AG20443 (cell line): ENCODE data around the gene OR5H15.
"Not testable (repeated sequence)": the region's sequence is repeated elsewhere in the genome, so short reads cannot be mapped to it uniquely, and the experiment has no call there.

Source experiments
- DNase-seq: peaks from one replicate; pipeline ENCODE4 v3.0.0; 2012; ENCODE audit warnings: low spot score, mixed read lengths

OR5H15 gene

GRCh38 chr3:98166396-98166795 lies at the start of gene OR5H15:
Gene OR5H15, plus strand, starts transcription at chr3:98166696. Its CDS starts 2,004 bp downstream, at chr3:98168700.
- no peak for DNase-seq

- no peak for DNase-seq
These were observed 36.1 kb upstream of the OR5H15 start, which contains the start of gene OR5H1 for GRCh38 chr3:98130421-98130820. Gene OR5H1, plus strand, starts transcription at chr3:98130721. Its CDS starts 1,977 bp downstream, at chr3:98132698.

- DNase-seq = no peak
These were observed 29.9 kb upstream of the OR5H15 start for GRCh38 chr3:98136631-98137030.

GRCh38 chr3:98137826-98138557 lies 28.5 kb upstream of the OR5H15 start:
- DNase-seq = not testable (repeated sequence)

- DNase-seq = no peak
These were observed 26.0 kb upstream of the OR5H15 start for GRCh38 chr3:98140531-98140930.

DNA sequence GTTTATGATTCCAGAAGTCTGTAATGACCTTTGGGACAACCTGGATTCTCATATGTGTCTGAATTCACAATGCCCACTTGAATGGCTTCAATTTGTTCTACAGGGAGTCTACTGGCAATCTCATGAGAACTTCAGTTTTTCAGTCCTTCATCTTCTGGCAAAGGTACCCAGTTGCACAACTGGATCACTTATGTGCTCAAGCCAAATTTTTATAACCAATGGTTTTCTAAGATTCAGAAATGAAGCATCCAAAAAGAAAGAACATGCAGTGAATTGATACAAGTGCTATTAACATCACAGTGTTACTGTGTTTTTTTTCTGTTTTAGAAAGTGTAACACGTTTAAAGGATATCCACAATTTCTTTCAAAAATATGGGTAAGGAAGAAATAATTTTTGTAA lies 19.3 kb upstream of the OR5H15 start, which contains the start of gene OR5H14:
TSS of gene OR5H14 (plus strand) at position 301 of the 400 bp plus-strand sequence. CDS start 1,907 bp downstream, outside the sequence.
- DNase-seq = no peak

DNA sequence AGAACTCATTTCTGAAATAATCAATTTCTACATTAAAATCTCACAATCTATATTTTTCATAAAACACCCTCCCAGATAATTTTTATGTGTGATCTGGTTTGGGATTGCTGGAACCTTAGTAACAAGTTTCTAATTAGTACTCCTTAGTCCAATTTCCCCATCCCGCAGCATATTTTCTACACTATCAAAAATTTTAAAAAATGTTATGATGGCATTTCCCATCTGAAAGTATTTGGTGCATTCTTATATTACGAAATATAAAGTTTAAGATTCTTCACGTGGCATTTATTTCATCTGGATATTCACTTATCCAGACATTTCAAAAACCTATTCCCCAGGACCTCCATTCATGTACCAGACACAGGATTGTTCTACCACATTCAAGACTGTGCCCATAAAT lies 17.7 kb upstream of the OR5H15 start:
- no peak for DNase-seq

DNA sequence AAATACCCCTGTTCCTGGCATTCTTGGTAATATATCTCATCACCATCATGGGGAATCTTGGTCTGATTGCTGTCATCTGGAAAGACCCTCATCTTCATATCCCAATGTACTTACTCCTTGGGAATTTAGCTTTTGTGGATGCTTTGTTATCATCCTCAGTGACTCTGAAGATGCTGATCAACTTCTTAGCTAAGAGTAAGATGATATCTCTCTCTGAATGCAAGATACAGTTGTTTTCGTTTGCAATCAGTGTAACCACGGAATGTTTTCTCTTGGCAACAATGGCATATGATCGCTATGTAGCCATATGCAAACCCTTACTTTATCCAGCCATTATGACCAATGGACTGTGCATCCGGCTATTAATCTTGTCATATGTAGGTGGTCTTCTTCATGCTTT lies 17.0 kb upstream of the OR5H15 start:
- DNase-seq = not testable (repeated sequence)

DNA sequence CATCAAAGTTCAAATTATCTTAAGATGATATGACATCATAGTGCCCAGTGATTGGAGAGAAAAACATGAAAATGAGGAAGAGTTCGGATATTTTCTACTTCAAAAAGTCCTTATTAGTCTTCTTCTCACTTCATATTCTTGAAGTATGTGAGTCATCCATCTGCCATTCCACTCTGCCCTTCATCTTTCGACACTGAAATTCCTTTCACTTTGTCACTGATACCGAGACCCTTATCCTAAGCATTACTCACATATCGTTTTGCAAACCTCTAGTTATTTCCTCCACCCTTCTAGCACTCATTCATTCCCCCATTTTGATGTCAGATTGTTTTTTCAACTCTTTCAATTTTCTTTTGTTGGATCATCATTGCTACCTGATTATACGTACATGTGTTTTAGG lies 15.3 kb upstream of the OR5H15 start:
- no peak for DNase-seq

GRCh38 chr3:98171071-98171470 lies 4.6 kb downstream of the OR5H15 start:
- DNase-seq = no peak

DNA sequence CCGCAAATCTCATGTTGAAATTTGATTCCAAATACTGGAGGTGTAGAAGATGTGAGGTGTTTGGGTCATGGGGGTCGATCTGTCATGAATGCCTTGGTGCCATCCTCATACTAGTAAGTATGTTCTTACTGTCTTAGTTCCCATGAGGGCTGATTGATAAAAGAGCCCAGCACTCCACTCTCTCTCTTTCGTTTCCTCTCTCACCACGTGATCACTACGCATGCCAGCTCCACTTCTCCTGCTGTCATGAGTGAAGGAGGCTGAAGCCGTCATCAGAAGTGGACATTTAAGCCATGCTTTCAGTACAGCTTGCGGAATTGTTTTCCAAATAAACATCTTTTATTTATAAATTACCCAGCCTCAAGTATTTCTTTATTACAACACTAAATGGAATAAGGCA lies 6.1 kb downstream of the OR5H15 start:
- no peak for DNase-seq

GRCh38 chr3:98180319-98180890 lies 13.9 kb downstream of the OR5H15 start:
- no peak for DNase-seq

DNA sequence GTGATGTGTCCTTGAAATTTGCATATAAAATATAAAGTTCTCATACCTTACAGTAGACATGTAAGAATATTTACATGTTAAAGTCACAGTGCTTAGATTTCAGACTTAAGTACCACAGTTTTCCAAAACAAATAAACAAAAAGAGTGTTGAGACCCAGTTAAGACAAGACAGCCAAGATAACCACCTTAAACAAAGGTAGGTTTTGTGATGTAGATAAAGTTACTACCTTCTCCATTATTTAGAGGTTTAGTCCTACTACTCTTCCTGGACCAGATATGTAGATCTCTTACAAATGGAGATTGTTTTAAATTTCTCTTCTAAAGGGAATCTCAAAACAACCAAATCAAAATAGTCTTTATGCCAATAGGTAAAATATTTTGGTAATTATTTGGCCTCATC lies 15.7 kb downstream of the OR5H15 start:
- DNase-seq = no peak

GRCh38 chr3:98185180-98185579 lies 18.7 kb downstream of the OR5H15 start:
- no peak for DNase-seq

DNA sequence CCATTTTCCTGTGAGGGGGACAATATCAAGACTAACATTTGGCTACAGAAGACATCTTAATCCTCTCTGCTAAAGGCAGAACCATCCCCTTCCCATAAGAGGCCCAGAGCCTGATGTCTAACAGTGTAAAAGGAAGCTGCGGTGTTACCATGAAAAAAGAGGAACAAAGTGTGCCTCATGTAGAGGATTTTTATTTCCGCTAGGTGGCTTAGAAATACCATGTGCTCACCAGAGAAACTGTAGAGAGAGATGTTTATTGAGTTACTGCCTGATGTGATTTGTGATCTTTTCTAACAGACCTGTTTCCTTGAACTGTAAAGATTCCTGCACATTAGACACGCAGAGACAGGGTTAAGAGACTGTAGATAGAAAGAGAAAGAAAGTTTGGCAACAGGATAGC lies 22.0 kb downstream of the OR5H15 start:
- DNase-seq = peak; percentile 7

DNA sequence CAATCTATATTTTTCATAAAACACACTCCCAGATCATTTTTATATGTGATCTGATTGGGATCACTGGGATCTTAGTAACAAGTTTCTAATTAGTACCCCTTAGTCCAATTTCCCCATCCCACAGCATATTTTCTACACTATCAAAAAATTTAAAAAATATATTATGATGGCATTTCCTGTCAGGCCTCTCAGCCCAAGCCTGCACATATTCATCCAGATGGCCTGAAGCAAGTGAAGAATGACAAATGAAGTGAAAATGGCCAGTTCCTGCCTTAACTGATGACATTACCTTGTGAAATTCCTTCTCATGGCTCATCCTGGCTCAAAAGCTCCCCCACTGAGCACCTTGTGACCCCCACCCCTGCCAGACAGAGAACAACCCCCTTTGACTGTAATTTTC lies 24.4 kb downstream of the OR5H15 start:
- DNase-seq = not testable (repeated sequence)

DNA sequence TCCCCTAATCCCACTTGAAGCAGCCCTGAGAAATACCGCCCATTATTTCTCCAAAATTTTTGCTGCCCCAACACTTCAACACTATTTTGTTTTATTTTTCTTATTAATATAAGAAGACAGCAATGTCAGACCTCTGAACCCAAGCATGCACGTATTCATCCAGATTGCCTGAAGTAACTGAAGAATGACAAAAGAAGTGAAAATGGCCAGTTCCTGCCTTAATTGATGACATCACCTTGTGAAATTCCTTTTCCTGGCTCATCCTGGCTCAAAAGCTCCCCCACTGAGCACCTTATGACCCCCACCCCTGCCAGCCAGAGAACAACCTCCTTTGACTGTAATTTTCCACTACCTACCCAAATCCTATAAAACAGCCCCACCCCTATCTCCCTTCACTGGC lies 29.8 kb downstream of the OR5H15 start:
- DNase-seq = not testable (repeated sequence)

- no peak for DNase-seq
These were observed 32.5 kb downstream of the OR5H15 start for GRCh38 chr3:98199020-98199419.

GRCh38 chr3:98209244-98209643 lies 42.7 kb downstream of the OR5H15 start:
- no peak for DNase-seq

DNA sequence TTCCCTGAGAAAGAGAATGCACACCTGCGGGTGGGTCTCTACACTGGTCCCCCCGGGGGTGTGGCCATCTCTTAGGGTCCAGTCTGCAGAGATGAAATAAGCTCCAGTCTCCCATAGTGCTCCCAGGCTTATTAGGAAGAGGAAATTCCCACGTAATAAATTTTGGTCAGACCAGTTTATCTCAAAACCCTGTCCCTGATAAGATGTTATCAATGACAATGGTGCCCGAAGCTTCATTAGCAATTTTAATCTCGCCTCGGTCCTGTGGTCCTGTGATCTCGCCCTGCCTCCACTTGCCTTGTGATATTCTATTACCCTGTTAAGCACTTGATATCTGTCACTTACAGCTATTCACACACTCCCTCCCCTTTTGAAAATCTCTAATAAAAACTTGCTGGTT lies 46.8 kb downstream of the OR5H15 start:
- DNase-seq = no peak

DNA sequence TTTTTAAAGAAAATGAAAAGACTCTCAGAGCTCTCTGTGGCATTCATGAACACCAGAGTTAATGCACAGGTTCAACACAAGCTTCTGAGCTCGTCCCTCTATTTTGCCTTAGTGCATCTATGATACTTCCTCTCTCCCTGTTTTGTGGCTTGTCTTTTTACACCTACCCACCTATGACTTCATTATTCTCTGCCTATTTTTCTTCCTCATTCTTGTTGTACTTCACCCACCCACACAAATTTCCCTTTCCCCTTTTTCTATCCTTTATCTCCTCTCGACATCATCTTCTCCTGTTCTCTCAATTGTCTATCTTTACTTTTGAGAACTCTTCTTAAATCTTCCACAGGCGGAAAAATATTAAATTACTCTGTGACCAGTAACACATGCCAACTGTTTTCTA lies 48.6 kb downstream of the OR5H15 start:
- no peak for DNase-seq
